ENCODE measurements around the gene SRPX.

The SRPX gene

DNA sequence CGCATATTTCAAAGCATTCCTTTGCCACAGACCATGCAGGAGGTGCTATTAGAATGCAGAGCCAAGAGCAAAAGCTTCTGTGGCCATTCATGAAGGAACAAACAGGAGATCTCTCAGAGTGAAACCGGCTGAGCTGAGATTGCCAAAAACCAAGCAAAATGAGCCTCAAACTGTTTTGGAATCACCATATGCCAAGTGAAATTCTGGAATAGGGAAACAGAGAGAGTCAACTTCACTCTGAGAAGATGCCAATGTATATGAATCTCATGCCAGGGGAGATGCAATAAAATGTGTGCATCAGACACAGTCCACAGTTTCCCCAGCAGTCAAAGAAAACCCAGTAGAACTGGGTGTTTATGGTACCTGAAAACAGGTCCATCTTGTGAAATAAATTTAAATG, 42.3 kb downstream of the SRPX start:
- no peak for DNase-seq (ENCODE audit: low read depth)
- TF ChIP-seq, protein P1, sequence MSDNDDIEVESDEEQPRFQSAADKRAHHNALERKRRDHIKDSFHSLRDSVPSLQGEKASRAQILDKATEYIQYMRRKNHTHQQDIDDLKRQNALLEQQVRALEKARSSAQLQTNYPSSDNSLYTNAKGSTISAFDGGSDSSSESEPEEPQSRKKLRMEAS (IDR thresholded peaks at IDR 0.05; ENCODE audit: low read depth, low read length): no peak
- TF ChIP-seq MYC (IDR thresholded peaks at IDR 0.05; ENCODE audit: low read depth, low read length) (no peak), POLR2A (IDR thresholded peaks at IDR 0.05; ENCODE audit: extremely low read depth, insufficient read length) (no peak), CTCF (IDR thresholded peaks at IDR 0.05; ENCODE audit: low read depth, low read length) (no peak)
- H3K4me3 ChIP-seq (ENCODE audit: low read depth, low read length): no peak overlapping the region

DNA sequence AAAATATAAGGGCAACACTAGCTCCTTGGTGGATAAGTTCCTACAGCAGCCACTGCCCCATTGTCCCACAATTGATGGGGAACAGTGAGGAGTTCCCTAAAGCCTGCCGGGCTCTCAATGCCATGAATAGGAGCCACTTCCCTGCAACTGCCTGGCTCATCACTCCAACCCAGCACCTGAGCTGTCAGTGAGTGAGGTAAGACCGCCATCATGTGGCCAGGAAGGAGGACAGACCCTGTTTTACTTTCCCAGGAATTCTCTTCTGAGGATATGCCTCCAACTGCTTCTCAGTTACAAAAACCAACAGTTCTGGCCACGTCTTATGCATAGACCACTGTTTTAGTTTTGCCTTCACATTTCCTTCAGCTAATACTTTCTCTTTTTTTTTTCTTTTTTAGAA, 45.5 kb downstream of the SRPX start:
- DNase-seq (ENCODE audit: low read depth): peak; percentile 43
- H3K4me3 ChIP-seq (ENCODE audit: low read depth, low read length): no peak overlapping the region
- TF ChIP-seq MYC (IDR thresholded peaks at IDR 0.05; ENCODE audit: low read depth, low read length) (no peak), CTCF (IDR thresholded peaks at IDR 0.05; ENCODE audit: low read depth, low read length) (peak; percentile 29), POLR2A (IDR thresholded peaks at IDR 0.05; ENCODE audit: extremely low read depth, insufficient read length) (no peak)
- TF ChIP-seq, protein P1 (IDR thresholded peaks at IDR 0.05; ENCODE audit: low read depth, low read length): no peak

DNA sequence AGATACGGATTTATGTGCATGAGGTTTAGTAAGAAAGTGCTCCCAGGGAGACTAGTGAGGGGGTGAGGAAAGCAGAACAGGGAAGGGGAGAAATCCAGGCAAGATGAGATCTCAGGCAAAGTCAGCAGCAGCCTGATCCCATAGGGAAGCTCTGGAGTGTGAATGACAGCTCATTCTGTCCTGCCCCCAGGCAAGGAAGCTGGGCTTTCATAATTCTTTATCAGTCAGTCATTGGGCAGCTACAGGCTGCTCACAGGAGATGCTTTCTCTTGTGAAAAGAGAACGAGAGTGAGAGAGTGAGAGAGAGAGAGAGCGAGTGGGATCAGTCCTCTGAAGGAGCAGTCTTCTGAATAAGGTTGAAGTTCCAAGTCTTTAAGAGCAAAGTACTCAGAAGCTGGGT, 48.1 kb downstream of the SRPX start:
- no peak for TF ChIP-seq CTCF (IDR thresholded peaks at IDR 0.05; ENCODE audit: low read depth, low read length)
- no peak for TF ChIP-seq POLR2A (IDR thresholded peaks at IDR 0.05; ENCODE audit: extremely low read depth, insufficient read length)
- no peak for TF ChIP-seq MYC (IDR thresholded peaks at IDR 0.05; ENCODE audit: low read depth, low read length)
- TF ChIP-seq, protein P1 (IDR thresholded peaks at IDR 0.05; ENCODE audit: low read depth, low read length): no peak
- DNase-seq (ENCODE audit: low read depth): no peak
- H3K4me3 ChIP-seq (ENCODE audit: low read depth, low read length): no peak overlapping the region

DNA sequence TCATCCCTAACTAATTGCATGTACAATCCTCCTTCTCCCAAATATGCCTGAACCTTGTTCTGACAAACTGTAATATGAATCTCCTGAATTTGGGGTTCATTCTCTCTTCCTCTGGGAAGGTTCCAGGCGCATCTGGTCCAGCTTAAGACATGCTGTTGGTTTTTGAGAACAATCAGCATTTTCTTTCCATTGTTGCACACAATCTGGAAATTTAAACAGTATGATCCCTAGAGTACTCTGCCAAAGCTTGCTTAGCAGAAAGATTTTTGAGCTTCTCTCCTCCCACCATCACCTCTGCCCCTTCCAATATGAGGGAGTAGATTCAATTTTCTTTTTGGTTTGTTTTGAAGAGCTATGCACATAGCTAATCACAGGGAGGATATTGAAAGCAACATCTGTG, 50.1 kb downstream of the SRPX start:
- H3K4me3 ChIP-seq (ENCODE audit: low read depth, low read length): no peak overlapping the region
- TF ChIP-seq CTCF (IDR thresholded peaks at IDR 0.05; ENCODE audit: low read depth, low read length) (no peak), POLR2A (IDR thresholded peaks at IDR 0.05; ENCODE audit: extremely low read depth, insufficient read length) (no peak), MYC (IDR thresholded peaks at IDR 0.05; ENCODE audit: low read depth, low read length) (no peak)
- TF ChIP-seq, protein P1 (IDR thresholded peaks at IDR 0.05; ENCODE audit: low read depth, low read length): no peak
- no peak for DNase-seq (ENCODE audit: low read depth)

DNA sequence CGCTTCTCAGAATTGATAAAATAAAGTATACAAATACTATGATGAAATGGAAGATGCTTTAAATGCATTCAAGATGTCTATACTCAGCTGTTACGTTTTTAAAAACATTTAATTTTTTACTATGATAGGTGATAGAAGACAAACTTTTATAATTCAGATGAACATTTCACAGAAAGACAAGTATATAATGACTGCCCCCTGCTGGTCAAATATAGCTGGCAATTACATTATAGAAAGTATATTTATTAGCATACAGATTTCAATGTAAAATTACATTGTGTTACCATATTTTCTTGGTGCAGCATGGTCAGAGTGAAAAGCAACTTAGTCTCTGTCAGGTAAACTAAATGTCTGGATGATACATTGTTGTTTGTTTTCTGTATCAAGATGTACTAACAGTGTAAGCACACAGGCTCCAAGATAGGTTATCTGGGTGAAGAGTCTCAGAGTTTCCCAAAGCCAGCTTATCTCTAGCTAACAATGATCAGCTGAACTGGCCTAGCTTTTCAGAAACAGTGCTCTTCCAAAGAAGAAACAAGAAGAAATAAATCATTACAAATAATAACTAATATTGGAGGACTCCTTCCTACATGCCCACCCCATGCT, 54.1 kb downstream of the SRPX start:
- peak; percentile 19 for TF ChIP-seq CTCF (IDR thresholded peaks at IDR 0.05; ENCODE audit: low read depth, low read length)
- no peak for TF ChIP-seq POLR2A (IDR thresholded peaks at IDR 0.05; ENCODE audit: extremely low read depth, insufficient read length)
- no peak for TF ChIP-seq MYC (IDR thresholded peaks at IDR 0.05; ENCODE audit: low read depth, low read length)
- TF ChIP-seq, protein P1 (IDR thresholded peaks at IDR 0.05; ENCODE audit: low read depth, low read length): no peak
- no peak overlapping the region for H3K4me3 ChIP-seq (ENCODE audit: low read depth, low read length)
- DNase-seq (ENCODE audit: low read depth): peak; percentile 39

Data from NB4 (cell line).